GM18517 (cell line): ENCODE results near the gene KRTAP2-4.
"Not testable (repeated sequence)": the region's sequence is repeated elsewhere in the genome, so short reads cannot be mapped to it uniquely, and the experiment has no call there.

Source experiments
- ATAC-seq: cut with Tn5 transposase; IDR thresholded peaks from one replicate; pipeline ENCODE4 v1.9.1; 2021; ENCODE audit warnings: mild to moderate bottlenecking, moderate library complexity; ENCODE audit not compliant: unreplicated experiment

KRTAP2-4 gene

GRCh38 chr17:41065829-41066624 lies at the start of gene KRTAP2-4:
TSS of gene KRTAP2-4 (minus strand) at chr17:41065879. CDS start at chr17:41065845, 34 bp downstream.
- ATAC-seq: no peak

DNA sequence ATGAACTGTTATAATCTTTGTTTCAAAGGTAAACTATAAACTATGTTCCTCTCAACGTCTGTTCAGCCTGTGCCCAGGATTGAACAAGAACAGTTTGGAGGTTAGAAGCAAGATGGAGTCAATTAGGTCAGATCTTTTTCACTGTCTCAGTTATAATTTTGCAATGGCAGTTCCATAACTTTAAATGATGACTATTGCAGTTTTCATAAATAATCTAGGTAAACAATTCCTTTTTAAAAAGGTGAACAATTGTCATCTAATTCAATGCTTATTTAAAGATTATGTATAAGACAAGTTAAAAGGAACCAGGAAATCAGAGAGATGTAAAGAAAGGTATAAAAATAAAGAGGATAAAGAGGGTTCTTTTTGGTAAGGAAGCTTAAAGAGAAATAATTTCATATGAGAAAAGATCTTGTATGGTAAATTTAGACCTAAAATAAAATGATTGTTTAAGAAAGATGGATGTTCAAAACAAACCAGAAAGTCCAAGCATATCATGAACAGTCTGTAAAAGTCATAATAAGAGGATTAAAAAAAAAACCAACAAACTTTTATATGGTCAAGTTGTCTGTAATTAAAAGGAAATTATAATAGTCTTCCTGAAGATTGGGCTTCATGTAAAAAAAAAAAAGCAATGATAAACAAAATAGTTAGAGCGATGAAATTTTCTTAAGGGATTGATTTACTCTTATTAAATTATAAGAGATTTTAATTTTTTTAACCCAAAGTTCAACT lies 45.6 kb upstream of the KRTAP2-4 start:
- no peak for ATAC-seq

GRCh38 chr17:41108728-41109386 lies 43.2 kb upstream of the KRTAP2-4 start:
- ATAC-seq: not testable (repeated sequence)

DNA sequence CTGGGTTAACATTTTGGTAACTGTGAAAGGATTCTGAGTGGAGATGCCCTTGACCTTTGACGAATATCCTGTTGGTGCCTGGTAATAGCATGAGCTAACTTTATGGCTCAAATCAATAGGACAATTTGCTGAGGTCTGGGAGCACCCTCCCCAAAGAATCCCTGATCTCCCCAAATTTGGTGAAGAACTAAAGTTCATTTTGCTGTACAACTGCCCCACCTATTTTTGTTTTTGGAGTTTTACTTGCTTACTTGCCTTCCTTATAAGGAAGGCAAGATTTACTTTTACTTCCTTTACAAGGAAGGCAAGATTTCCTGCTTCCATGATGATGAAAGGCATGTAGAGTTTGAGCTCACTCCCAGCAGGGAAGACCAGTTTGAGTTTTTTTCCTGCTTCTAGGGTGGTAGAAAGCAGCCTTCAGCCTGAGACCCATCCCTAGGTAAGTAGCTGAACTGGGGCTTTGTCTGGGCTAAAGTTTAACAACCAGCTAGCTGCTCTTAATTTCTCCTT lies 42.3 kb upstream of the KRTAP2-4 start:
- no peak for ATAC-seq

- not testable (repeated sequence) for ATAC-seq
These were observed 39.7 kb upstream of the KRTAP2-4 start, which contains the start of gene KRTAP4-9 for GRCh38 chr17:41105347-41105746. TSS of gene KRTAP4-9 (plus strand) at chr17:41105389. CDS start at chr17:41105389, 0 bp downstream.

- not testable (repeated sequence) for ATAC-seq
These were observed 38.8 kb upstream of the KRTAP2-4 start for GRCh38 chr17:41104386-41105038.

DNA sequence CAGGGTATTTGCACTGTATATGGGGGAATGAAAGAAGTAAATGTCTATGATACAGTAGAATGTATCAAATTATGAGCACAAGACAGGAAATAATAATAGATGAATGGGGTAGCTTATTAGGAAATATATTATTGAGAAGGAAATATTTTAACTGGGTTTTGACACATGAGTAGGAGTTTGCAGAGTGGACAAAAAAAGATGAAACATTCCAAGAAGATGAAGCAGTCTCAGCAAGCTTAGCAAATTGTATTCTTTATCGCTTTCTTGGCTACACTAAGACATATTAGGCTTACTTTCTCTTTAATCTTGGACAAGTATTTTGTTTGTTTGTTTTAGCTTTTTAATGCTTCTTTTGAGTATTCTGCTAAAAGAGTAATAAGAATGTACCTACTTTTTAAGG lies 38.2 kb upstream of the KRTAP2-4 start:
- no peak for ATAC-seq

GRCh38 chr17:41101586-41102259 lies 36.0 kb upstream of the KRTAP2-4 start, which contains the start of gene KRTAP4-16:
TSS of gene KRTAP4-16 (minus strand) at chr17:41102209. CDS start at chr17:41102209, 0 bp downstream.
- ATAC-seq: no peak

- ATAC-seq: not testable (repeated sequence)
These were observed 34.2 kb upstream of the KRTAP2-4 start for GRCh38 chr17:41099682-41100480.

- no peak for ATAC-seq
These were observed 32.8 kb upstream of the KRTAP2-4 start for GRCh38 chr17:41098481-41098880.

- no peak for ATAC-seq
These were observed 32.4 kb upstream of the KRTAP2-4 start, which contains the start of gene KRTAP4-8 for GRCh38 chr17:41098042-41098441. TSS of gene KRTAP4-8 (minus strand) at chr17:41098142. CDS start at chr17:41098084, 58 bp downstream.

DNA sequence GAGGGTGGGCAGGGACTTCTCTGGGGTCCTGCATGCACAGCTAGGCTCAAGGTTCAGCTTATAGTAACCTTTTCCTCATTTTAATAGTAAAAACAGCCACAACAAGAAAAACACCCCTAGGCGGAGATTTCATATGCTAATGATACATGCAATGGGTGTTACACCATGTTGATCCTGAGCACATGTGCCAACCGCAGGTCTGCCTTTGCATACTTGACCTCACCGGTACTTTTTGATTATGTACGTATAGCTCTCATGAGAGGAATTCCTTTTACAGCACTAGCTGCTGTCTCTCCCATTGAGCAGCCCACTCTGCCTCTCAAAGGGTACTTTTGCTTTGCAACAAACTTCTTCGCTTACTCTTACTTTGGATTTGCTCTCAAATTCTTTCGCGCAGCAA lies 30.4 kb upstream of the KRTAP2-4 start:
- ATAC-seq: no peak

- ATAC-seq: not testable (repeated sequence)
These were observed 23.2 kb upstream of the KRTAP2-4 start for GRCh38 chr17:41088760-41089352.

DNA sequence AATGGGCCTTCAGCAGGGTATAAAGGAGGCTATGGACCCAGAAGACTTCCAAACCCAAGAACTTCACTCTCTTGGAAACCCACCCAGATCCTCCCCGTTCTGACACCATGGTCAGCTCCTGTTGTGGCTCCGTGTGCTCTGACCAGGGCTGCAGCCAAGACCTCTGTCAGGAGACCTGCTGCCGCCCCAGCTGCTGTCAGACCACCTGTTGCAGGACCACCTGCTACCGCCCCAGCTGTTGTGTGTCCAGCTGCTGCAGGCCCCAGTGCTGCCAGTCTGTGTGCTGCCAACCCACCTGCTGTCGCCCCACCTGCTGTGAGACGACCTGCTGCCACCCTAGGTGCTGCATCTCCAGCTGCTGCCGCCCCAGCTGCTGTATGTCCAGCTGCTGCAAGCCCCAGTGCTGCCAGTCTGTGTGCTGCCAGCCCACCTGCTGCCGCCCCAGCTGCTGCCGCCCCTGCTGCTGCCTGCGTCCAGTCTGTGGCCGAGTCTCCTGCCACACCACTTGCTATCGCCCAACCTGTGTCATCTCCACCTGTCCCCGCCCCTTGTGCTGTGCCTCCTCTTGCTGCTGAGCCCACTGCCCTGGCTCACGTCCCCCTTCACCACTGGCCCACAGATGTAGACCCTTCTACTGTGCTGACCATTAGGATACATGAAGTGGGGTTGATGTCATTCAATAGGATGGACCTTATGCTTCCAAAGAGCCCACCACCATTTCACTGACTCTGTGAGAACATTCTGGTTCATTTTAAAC lies 18.6 kb upstream of the KRTAP2-4 start, which contains the start of gene KRTAP4-7:
KRTAP4-7 (plus strand) TSS at position 51 of the 757 bp plus-strand sequence; CDS start at position 108, 57 bp downstream.
- ATAC-seq: not testable (repeated sequence)

GRCh38 chr17:41083427-41083826 lies 17.7 kb upstream of the KRTAP2-4 start:
- not testable (repeated sequence) for ATAC-seq

DNA sequence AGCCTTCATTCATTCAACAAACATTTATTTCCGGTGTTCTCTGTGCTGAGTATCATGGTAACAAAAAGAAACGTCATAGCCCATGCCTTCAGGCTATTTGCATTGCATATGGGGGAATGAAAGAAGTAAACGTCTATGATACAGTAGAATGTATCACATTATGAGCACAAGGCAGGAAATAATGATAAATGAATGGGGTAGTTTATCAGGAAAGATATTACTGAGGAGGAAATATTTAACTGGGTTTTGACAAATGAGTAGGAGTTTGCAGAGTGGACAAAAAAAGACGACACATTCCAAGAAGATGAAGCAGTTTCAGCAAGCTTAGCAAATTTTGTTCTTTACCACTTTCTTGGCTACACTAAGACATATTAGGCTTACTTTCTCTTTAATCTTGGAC lies 16.9 kb upstream of the KRTAP2-4 start:
- no peak for ATAC-seq

GRCh38 chr17:41076788-41077187 lies 11.1 kb upstream of the KRTAP2-4 start:
- no peak for ATAC-seq

DNA sequence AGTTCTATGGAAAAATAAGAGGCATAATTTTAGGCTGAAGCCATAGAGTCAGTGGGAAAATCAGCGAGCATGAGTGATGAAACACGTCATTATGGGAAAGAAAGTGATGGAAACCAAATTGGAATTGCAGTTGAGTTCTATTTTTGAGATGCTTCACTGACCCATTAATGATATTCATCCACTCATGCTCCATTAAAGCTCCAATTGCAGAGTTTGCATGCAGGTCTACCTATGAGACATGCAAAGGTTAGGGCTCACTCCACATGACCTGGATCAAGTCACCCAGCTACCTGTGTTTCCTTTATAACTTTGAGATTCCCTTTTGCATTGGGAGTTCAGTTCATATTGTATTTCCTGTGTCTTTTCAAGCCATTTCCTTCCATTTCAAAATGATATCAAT lies 8.0 kb upstream of the KRTAP2-4 start:
- ATAC-seq: no peak
